AML-193 (cell line): ENCODE results near the gene NRBF2.

Experiments used
- DNase-seq, 2 experiments: peaks; one replicate each; lab custom pipeline; 2025; lab: John Stamatoyannopoulos, UW

NRBF2 gene

DNA sequence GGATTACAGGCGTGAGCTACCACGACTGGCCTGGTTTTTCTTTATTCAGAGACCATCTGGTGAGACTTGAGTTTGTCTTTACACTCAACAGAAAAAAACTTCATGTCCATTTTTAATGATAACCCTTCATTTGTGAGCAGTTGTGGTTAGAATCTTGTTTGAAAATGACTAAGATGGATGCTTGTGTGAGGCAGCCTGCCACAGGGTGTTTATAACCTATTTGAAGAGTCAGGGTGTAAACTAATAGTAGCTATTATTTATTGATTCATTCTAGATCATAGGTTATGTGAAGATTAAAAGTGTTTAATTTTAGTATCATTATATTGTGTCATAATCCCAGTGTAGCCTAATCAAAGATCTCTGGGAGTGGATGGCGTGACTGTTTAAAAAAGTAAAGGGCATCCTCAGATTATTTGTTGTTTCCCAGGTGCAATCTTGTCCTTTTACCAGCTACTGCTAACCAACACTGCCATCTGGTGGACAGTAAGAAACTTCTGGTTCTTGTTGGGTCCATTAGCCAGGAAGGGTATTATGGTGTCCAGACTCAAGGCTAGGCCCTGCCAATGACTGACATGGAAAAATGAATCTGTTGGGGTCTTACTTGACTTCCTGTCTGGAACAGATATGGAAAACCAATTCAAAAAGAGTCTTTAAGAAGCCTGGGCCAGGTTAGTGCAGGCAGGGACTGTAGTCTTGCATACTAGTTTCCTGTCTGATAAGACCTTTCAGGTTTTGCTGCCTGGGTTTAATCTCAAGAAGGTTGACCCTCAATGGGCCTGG is 24.9 kb downstream of the NRBF2 start:
- peak; percentile 62 to 66 for DNase-seq

DNA sequence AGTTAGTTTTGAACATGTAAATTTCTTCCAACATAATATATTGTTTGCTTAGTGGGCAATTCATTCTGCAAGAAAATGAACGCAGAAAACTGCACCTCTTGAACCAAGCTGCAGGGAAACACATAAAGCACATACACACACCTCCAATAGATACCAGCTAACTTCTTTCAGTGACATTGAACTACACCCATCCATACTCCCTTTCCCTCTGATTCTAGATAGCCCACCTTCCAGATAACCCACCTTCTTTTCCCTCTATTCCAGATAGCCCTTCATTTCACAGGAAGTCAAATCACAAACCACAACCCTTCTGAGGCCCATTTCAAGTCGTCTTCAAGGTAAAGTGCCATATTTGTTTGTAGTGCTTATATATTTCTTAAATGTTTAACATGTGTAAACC is 28.5 kb downstream of the NRBF2 start:
- no peak for DNase-seq

DNA sequence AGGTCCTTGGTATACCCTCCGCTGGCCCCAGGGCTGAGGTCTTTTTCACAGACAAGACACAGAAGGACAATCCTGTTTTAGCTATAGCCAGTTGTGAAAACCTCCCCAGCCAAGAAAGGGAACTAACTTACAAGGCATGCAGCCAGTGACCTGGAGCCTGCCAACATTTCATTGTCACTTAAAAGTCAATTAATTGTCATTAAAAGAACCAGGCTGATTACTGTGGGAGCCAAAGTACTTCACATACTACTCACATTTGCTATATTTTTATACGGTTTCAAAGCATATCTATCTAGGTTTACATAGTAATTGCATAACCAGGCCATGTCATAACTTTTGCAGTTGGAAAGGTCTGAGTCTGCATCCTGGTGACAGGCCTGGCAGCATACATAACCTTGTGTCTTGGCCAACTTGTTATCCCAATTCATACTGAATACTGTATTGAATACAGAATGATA is 31.1 kb downstream of the NRBF2 start:
- DNase-seq: peak; percentile 27 to 66

DNA sequence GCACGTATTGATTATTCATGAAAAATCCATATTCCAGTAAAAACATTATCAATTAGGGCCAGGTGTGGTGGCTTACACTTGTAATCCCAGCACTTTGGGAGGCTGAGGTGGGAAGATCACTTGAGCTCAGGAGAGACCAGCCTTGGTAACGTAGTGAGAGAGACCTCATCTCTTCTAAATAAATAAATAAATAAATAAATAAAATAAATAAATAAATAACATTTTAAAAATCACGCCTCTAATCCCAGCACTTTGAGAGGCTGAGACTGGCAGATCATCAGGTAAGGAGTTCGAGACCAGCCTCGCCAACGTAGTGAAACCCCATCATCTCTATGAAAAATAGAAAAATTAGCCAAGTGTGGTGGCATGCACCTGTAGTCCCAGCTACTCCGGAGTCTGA is 32.1 kb downstream of the NRBF2 start:
- DNase-seq: no peak

DNA sequence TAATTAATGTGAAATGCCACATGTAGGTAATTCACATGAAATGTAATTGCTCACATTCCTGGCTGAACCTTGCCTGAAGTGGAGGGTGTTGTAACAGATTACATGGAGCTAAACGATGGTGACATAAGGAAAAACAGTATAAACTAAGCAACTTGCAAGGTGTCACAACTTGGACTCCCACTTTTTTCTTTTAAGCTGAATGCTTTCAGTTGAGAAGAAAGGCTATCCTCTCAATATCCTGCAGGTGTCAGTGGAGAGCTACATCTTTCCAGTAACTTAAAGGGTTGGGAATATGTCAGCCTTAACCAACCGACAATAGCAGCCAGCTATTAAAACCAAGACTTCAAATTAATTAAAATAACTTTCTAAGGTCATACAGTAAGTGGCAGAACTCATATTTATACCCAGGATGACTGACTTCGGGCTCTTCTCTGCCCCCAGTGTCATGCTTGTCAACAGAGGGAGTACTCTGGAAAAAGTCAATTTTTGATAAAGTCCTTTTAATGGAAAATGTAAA is 33.7 kb downstream of the NRBF2 start:
- DNase-seq: peak; percentile 61 to 73

DNA sequence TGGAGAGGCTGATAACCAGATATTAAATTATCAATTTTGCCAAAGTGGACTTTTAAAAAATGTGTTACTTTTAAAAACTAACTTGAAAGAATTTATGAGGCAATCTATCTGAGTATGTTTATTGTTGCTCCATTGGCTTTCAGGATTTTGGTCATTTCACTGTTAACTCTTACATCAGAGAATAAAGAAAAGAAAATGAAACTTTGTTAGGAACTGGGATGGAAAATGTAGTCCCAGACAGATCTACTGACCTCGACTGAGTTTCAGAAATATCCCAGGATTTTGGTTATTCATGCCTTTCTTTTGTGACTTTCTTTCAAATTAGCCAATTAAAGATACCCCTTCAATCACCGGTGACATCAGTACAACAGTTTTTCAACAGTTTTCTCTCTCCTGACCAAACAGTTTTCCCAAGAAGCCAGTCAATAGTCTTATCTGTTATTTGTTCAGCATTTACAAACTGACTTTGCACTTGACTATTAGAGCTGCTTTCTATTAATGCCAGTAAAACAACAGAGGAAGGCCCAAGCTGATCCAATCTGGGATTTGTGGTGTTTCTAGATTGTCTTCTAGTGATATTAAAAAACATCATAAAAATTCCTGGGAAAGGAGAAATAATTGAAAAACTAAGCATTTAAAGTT is 35.8 kb downstream of the NRBF2 start:
- DNase-seq: no peak

DNA sequence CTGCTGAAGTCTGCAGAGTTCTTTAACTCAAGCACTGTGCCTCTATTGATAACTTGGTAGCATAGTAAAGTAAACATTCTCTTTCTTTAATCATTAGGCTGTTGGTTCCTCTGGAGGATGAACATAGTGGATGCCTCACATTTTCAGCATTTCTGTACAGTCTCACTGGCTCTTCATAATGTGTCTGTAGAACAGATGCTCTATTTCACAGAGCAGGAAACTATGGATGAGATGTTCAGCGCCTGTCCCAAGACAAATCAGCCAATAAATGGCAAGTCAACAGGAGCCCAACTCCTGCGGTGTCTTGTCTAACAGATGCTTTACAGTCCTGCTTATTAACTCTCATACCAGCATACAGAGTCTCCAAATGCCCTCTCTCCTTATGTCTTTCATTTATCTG is 36.5 kb downstream of the NRBF2 start:
- no peak for DNase-seq

DNA sequence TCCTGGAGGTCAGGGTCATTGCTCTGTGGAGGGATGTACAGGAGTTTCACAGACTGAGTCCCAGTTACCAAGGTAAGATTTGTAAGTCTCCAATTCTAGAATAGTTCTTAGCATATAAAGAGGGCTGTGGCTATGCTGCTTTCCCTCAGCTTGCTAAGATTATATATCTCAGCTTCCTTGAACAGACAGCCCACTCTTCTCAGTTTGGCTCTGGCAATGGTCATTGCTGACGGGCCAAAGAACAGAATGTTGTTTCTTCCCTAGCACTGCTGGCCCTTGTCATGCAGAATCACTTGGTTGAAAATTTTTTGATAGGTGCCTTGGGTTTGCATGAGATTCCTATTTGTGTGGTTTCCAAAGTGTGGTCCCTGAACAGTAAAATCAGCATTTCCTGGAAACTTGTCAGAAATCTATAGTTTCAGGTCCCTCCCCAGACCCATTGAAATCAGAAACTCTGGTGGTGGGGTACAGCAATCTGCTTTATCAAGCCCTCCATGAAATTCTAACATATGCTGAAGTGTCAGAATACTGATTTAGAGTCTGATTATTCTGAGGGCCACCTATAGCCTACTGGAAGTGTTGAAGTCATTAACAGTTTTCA is 38.2 kb downstream of the NRBF2 start:
- DNase-seq: no peak

DNA sequence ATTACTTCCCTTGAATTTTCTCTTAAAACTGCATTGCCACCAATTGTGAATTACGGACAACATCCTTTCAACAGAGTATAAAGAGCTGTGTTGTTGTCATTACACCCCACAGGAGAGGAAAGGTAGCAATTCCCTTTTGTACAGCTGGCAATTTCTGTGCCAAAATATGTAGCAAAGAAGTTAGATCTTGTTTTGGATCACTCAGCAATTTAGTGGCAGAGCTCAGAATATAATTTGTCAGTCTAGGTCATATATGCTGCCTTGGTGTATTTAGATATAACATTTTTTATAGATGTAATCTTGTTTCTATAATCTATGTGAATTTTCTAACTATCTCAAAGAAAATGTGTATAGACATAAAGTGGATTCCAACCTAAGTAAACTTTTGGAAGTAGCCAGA is 38.8 kb downstream of the NRBF2 start:
- no peak for DNase-seq

DNA sequence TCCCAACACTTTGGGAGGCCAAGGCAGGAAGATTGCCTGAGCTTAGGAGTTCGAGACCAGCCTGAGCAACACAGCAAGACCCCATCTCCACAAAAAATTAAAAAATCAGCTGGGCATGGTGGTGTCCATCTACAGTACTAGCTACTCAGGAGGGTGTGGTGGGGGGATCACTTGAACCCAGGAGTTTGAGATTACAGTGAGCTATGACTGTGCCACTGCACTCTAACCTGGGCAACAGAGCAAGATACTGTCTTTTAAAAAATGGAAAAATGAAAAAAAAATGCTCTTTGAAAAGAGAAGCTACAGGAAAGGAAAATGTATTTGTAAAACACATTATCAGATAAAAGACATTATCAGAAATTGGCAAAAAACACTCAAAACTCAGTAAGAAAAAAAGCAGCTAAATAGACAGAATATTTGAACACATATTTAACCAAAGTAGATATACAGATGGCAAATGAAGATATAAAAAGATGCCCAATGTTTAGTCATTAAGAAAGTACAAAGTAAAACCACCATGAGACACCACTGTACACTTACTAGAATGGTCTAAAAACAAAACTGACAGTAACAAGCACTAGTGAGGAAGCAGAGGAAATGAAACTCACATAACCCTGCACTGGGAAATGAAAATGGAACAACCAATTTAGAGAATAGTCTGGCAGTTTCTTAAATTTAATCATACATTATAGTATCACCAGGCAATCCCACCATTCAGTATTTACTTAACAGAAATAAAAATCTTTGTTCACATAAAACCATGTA is 40.5 kb downstream of the NRBF2 start:
- no peak for DNase-seq

DNA sequence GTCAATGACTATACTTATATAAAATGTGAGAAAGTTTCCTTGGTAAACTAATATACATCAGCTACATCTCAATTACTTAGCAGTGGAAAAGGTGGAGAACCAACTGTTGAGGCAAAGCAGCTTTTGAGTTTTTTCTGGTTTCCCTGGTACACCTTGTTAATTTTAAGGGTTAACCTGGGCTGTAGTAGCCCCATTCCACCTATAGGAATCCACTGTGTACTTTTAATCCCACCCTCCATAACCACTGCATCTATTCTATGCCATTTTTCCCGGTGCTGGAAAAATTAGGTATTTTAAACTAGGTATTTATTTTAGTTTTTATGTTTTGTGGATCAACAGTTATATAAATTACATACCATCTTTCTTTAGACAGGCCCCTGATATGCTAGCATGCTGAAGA is 42.4 kb downstream of the NRBF2 start:
- no peak for DNase-seq

DNA sequence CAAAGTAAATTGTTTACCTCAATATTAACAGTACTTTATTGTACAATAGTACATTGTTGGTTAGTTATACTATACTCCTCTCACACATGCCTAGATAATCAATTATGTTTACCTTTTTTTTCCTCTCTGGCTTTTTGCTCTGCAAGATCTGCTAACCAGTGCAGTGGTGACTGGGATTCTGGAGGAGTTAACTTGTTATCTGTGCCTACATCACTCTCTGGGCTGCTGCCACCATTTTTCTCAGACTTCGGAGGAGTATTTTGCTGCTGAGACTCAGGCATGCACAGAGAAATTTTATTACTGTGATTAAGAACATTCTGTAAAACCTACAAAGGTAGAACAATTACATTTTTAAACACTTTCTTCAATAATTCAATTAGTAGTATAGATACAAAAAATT is 59.7 kb downstream of the NRBF2 start:
- DNase-seq: no peak

DNA sequence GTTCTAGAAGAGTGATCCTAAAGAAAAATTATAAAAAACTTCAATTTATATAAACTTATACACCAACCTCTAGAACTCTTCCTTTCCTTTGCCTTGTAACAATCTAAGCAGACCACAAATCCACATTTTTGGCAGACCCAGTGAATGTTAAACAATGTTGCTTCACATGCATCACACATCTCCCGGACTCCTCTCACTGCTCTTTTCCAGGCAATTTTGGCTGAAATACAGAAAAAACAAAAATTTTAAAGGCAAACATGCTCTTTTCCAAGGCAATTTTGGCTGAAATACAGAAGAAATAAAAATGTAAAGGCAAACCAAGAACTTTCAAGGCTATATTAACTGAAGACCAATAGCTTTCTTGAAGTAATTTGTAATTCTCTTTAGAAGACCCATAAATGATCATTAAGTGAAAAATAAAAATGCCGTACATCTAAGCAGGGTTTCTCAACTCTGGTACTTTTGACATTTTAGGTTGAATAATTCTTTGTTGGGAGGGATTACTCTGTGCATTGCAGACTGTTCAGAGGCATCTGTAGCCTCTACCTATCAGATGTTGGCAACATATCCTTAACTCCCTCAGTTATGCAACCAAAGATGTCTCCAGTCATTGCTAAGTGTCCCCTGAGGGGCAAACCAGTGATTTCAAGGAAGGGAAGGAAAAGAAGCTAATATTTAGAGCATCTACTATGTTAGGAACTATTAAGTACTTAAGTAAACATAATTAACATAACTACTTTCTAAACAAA is 64.4 kb downstream of the NRBF2 start:
- DNase-seq: no peak

DNA sequence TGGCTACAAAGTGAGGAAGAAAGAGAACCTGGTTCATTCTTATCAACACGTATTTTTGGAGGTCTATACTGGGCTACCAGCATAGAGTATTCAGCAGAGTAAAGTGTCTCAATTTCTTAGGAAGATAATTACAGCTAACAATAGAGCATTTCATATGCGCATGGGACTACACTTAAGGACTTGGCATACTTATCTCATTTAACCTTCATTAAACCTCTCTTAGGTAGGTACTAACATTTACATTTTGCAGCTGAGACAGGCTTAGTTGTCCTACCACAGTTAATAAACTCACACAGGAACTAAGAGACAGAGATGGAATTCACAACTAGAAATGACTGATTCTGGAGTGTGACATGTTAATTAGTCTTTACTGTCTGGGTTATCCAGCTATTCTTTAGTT is 66.6 kb downstream of the NRBF2 start:
- DNase-seq: no peak

DNA sequence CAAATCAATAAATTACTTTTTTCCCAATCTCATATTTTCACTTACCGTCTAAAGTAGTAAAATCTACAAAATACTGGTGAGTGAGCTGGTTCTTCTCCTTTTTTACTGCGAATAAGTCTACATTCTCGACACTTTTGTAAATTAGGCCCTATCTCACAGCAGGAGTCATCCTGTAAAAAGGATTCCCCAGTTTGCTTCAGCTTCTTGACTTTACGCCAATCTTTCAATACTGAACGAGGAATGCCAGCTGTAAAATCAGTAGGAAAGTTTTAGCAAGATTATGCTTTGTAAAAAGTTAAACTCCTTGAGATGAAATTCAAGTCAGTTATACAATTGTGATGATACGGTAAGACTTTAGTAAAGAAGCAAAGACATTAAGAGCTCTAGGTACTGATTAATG is 67.3 kb downstream of the NRBF2 start:
- DNase-seq: no peak

DNA sequence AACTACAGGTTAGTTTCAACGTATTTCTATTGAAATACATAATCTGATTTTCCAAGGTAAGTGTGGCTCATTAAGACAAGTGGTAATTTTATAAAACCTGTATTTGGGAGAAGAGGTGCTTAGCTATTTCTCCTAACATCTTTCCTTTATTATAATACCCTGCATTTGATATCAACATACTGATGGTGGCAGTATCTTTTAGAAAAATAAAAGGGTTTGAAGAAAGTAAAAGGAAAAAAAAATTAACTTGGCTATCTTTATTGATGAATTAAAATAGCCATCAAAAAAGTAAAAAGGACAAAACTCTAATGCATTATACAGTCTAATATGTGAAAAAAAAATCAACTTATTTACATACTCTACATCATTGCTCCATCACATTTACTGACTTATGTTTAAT is 68.0 kb downstream of the NRBF2 start:
- no peak for DNase-seq
